GM19468 (cell line): ENCODE measurements around the gene VPS13C.

Source experiments
- ATAC-seq: cut with Tn5 transposase; IDR thresholded peaks from one replicate; pipeline ENCODE4 v1.9.1; 2021; ENCODE audit warnings: mild to moderate bottlenecking, moderate library complexity, moderate number of reproducible peaks; ENCODE audit not compliant: unreplicated experiment; ENCODE audit errors: extremely low read depth

Gene VPS13C

GRCh38 chr15:61828008-61828407 lies 232.2 kb downstream of the VPS13C start:
- ATAC-seq, result no peak

- ATAC-seq, result no peak
Measured at GRCh38 chr15:61827131-61827530, 233.1 kb downstream of the VPS13C start.

- ATAC-seq, result no peak
Measured at GRCh38 chr15:61824291-61824690, 236.0 kb downstream of the VPS13C start.

- ATAC-seq, result no peak
Measured at GRCh38 chr15:61822511-61822910, 237.7 kb downstream of the VPS13C start.

GRCh38 chr15:61820951-61821350 lies 239.3 kb downstream of the VPS13C start:
- no peak for ATAC-seq

- ATAC-seq, result no peak
Measured at GRCh38 chr15:61820212-61820611, 240.0 kb downstream of the VPS13C start.

- ATAC-seq, result no peak
Measured at GRCh38 chr15:61819386-61819785, 240.9 kb downstream of the VPS13C start.

- ATAC-seq, result no peak
Measured at GRCh38 chr15:61818801-61819200, 241.4 kb downstream of the VPS13C start.

- no peak for ATAC-seq
Measured at GRCh38 chr15:61816856-61817255, 243.4 kb downstream of the VPS13C start.

GRCh38 chr15:61815356-61816083 lies 244.7 kb downstream of the VPS13C start:
- ATAC-seq, result no peak

- ATAC-seq, result no peak
Measured at GRCh38 chr15:61812476-61812875, 247.8 kb downstream of the VPS13C start.

- no peak for ATAC-seq
Measured at GRCh38 chr15:61811952-61812351, 248.3 kb downstream of the VPS13C start.

GRCh38 chr15:61809216-61809615 lies 251.0 kb downstream of the VPS13C start:
- ATAC-seq, result no peak

- ATAC-seq, result no peak
Measured at GRCh38 chr15:61807281-61807929, 252.8 kb downstream of the VPS13C start.
